Ascending aorta (tissue), 2 donors: ENCODE data around the gene EBF3. TPM values are rescaled to one million over a fixed set of nuclear protein-coding genes. Genes with fewer than 3 reads are reported as not detected.

Source experiments
- DNase-seq, 2 donors: peaks; one replicate each; pipeline ENCODE4 v3.0.0-alpha.2; 2019; ENCODE audit warnings: low spot score in 2 of 2
- H3K27ac ChIP-seq, 2 donors: fragments of 200-600 bp; sonication (generic); one replicate each; pipeline ENCODE4 v1.5.1; 2016 to 2017; ENCODE audit warnings: mild to moderate bottlenecking in 1 of 2
- H3K27me3 ChIP-seq: fragments of 200-600 bp; sonication (generic); one replicate; pipeline ENCODE4 v1.5.1; 2017
- H3K36me3 ChIP-seq, 2 donors: fragments of 200-600 bp; sonication (generic); one replicate each; pipeline ENCODE4 v1.5.1; 2016
- H3K4me1 ChIP-seq, 2 donors: fragments of 200-600 bp; sonication (generic); one replicate each; pipeline ENCODE4 v1.5.1; 2016 to 2017; ENCODE audit warnings: mild to moderate bottlenecking in 1 of 2
- H3K4me3 ChIP-seq, 2 donors: fragments of 200-600 bp; sonication (generic); one replicate each; pipeline ENCODE4 v1.5.1; 2016 to 2017; ENCODE audit warnings: mild to moderate bottlenecking in 1 of 2
- H3K9me3 ChIP-seq, 2 donors: fragments of 200-600 bp; sonication (generic); one replicate each; pipeline ENCODE4 v1.5.1; 2016
- intact Hi-C: fragments of 100-400 bp; cut with DNase I; formaldehyde crosslinking; loops from one replicate; pipeline ENCODE4 v1.15.1; 2023
- total RNA-seq: library from RNA; depleted of rRNA; stranded (reverse); fragments of >200 nt; gene quantifications from one replicate; pipeline ENCODE4 v1.1.0, GENCODE V29; 2016
- TF ChIP-seq, protein P1 (sequence below), 3 experiments: fragments of 200-600 bp in 2 of 3; fragments of 450-650 bp in 1 of 3; sonication (generic) in 2 of 3; IDR thresholded peaks; one replicate each; pipeline ENCODE4 v1.5.1; 2016 to 2019; ENCODE audit warnings: antibody characterized with exemption in 3 of 3, mild to moderate bottlenecking in 1 of 3, moderate library complexity in 1 of 3

The EBF3 gene
- total RNA-seq, 1 donor from 2014 or later = 20.2 TPM

DNA sequence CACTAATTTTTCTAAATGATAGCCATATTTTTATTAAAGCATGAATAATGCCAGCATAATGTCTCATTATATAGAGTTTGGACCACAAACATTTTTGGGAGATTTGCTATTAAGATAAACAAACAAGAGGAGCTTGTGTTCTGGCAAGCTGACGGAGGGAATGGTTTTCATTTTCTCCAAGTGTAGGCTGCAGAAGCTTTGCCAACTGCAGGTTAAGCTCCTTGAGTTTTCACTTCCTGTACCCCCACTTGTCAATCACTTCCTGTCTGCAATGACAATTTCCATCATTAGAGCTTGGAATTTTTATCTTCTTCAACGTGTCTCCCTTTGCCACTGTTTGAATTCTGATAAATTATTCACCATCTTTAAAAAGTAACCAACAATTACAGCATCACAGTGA lies 13.4 kb downstream of the EBF3 start:
- intact Hi-C loops = no loop called here
- Histone ChIP-seq H3K36me3 (no peaks in the 10 kb centered on the region), H3K4me1 (peaks cover 0 to 2% of the 10 kb centered on the region in 2 donors), H3K9me3 (no peaks in the 10 kb centered on the region), H3K27ac (no peak overlapping the region), H3K27me3 (no peaks in the 10 kb centered on the region), H3K4me3 (no peak overlapping the region)
- TF ChIP-seq, protein P1, sequence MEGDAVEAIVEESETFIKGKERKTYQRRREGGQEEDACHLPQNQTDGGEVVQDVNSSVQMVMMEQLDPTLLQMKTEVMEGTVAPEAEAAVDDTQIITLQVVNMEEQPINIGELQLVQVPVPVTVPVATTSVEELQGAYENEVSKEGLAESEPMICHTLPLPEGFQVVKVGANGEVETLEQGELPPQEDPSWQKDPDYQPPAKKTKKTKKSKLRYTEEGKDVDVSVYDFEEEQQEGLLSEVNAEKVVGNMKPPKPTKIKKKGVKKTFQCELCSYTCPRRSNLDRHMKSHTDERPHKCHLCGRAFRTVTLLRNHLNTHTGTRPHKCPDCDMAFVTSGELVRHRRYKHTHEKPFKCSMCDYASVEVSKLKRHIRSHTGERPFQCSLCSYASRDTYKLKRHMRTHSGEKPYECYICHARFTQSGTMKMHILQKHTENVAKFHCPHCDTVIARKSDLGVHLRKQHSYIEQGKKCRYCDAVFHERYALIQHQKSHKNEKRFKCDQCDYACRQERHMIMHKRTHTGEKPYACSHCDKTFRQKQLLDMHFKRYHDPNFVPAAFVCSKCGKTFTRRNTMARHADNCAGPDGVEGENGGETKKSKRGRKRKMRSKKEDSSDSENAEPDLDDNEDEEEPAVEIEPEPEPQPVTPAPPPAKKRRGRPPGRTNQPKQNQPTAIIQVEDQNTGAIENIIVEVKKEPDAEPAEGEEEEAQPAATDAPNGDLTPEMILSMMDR (IDR thresholded peaks at IDR 0.05) = no peak
- no peak for DNase-seq

DNA sequence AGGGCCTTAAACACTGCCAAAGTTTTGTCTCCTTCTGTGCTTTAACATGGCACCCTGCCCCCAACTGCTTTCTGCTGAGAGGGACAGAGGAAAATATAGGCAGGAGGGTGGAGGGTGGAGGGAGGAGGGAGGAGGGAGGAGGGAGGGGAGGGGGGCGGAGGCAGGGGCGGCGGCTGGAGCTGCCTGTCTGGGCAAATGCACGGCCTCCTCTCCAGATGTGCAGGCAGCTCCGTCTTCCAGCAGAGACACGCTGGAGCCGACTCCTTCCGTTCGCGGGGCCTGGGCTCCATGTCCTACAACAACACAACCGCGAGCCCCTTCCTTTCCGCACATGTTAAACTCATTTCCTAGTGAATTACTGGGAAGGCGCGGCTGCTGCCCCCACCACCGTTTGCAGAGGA lies 14.2 kb downstream of the EBF3 start:
- TF ChIP-seq, protein P1 (IDR thresholded peaks at IDR 0.05) = no peak
- peak in 1 of 2 donors; percentile 67 for DNase-seq
- Histone ChIP-seq H3K27ac (no peak overlapping the region), H3K4me3 (no peak overlapping the region), H3K9me3 (no peaks in the 10 kb centered on the region), H3K27me3 (no peaks in the 10 kb centered on the region), H3K36me3 (no peaks in the 10 kb centered on the region), H3K4me1 (peaks cover 0 to 2% of the 10 kb centered on the region in 2 donors)
- intact Hi-C loops = no loop called here

DNA sequence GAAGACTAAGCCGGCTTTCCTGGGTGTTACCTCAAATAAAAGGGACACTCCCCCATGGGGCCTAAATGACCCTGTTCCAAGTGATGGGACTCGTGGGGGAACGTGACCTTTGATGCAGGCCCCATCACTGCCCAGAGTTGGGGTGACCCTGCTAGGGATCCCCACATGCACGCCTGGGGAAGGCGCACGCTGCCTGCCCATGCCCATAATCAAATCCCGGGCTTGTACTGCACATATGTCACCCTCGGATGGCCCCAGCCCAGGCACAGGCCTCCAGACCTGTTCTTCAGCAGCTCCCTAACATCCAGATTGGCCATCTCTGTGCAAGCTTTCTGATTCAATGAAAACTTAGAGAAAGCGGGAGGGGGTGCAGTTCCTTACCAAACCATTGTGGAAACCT lies 14.7 kb downstream of the EBF3 start:
- Histone ChIP-seq H3K4me1 (peaks cover 0 to 2% of the 10 kb centered on the region in 2 donors), H3K27me3 (no peaks in the 10 kb centered on the region), H3K27ac (no peak overlapping the region)

DNA sequence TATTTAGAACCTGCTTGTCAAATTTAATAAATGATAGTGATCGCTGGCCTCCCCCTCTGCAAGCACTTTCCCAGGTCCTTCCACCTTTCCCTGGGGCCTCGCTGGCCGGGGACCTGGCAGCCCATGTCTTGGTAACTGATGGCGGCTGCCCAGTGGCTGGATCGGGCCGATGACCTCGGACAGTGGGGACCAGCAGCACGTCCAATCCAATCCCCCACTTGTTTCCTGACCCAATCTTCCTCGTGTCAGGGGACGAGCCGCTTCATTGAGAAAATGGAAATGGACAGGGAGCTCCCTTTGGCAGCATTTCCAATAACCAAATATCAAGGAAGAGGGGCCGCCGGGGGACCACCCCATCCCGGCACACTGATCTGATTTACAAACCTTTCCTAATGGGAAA lies 17.2 kb downstream of the EBF3 start:
- DNase-seq = peak in 1 of 2 donors; percentile 54
- Histone ChIP-seq H3K4me1 (peaks cover 0 to 2% of the 10 kb centered on the region in 2 donors), H3K27me3 (no peaks in the 10 kb centered on the region), H3K27ac (peak overlapping the region; percentile 70 to 77), H3K4me3 (no peak overlapping the region), H3K9me3 (no peaks in the 10 kb centered on the region), H3K36me3 (no peaks in the 10 kb centered on the region)
- TF ChIP-seq, protein P1 (IDR thresholded peaks at IDR 0.05) = no peak
- intact Hi-C loops = no loop called here

More for the DNA sequence above, 14.7 kb downstream of the EBF3 start:
- no peaks in the 10 kb centered on the region for H3K9me3 ChIP-seq
- peak in 1 of 2 donors; percentile 55 for DNase-seq
- no peaks in the 10 kb centered on the region for H3K36me3 ChIP-seq
- H3K4me3 ChIP-seq = no peak overlapping the region
- TF ChIP-seq, protein P1 (IDR thresholded peaks at IDR 0.05) = no peak
- intact Hi-C loops = no loop called here

DNA sequence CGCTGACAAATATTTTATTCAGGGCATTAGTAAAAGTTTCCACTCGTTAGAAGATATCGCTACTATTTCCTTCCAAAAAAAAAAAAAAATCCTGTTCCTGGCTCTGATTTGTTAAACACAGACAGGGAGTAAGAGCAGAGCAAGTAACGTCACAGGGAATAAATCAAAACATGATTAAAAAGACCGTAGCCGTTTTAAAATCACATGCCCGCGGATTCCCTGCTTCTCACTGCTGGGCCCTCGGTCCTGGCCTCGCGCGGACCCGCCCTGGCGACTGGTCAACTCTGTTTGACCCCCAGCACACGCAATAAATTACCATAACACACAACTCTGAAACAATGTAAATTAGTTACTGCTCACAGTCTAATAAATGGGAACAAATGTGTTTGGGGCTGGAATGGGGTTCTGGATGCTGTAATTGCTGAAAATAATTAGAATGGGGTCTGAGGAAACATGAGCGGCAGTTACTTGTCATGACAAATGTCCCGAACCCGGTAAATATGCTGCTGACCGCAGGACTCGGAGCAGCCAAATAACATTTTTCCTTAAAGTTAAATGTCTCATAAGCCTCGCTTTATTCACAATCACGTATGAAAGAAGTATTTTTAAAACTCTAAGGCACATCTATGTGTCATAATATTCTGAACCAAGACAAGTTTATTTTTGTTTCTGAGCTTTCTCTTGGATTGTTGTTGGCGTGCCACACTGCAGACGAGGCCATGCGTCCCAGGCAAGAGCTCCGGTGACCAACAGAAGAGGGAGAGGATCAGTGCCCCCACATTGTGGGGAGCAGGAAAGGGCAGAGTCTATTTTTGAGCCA lies 17.9 kb downstream of the EBF3 start:
- DNase-seq = peak in 1 of 2 donors; percentile 63
- Histone ChIP-seq H3K27me3 (no peaks in the 10 kb centered on the region), H3K4me3 (peak overlapping the region; percentile 31 to 41), H3K4me1 (peaks cover 0 to 2% of the 10 kb centered on the region in 2 donors), H3K9me3 (no peaks in the 10 kb centered on the region), H3K36me3 (no peaks in the 10 kb centered on the region), H3K27ac (peak overlapping the region; percentile 70 to 77)
- intact Hi-C loops = no loop called here
- TF ChIP-seq, protein P1 (IDR thresholded peaks at IDR 0.05) = no peak
